HG03571 (cell line): ENCODE data around the gene RFWD3.

Experiments used
- ATAC-seq: cut with Tn5 transposase; IDR thresholded peaks from one replicate; pipeline ENCODE4 v1.9.1; 2021; ENCODE audit not compliant: unreplicated experiment

Gene RFWD3

GRCh38 chr16:74623839-74624235, 42.8 kb downstream of the RFWD3 start:
- ATAC-seq = no peak

DNA sequence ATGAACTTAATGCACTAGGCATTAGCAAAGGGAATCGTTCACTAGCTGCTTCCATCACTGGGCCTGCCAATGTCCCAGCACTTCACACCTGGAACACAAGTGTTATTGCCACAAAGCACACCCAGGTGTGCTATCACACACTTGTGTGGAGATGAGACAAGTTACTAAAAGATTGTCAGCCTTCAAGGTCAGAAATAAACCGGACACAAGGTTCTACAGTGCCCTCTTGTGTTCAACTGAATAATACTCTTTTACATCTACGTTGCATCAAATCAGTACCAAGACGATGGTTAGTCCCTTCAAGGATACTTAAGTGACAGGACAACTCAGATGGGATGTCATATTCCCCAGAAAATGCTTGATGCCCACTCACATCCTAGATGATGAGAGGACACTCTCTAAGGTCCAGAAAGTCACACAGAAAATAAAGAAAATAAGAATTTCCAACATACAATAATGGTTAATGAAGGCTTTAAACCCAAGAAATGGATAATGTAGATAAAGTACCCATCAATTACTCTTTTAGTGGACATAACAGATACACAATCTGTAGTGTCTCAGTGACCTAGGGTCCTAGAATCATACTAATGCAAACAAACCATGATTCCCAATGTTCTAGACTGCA, 43.4 kb downstream of the RFWD3 start:
- ATAC-seq = no peak

GRCh38 chr16:74622005-74622404, 44.7 kb downstream of the RFWD3 start:
- no peak for ATAC-seq

- ATAC-seq = no peak
These were observed 49.4 kb downstream of the RFWD3 start for GRCh38 chr16:74617206-74617788.

- no peak for ATAC-seq
These were observed 55.0 kb downstream of the RFWD3 start for GRCh38 chr16:74611721-74612120.

DNA sequence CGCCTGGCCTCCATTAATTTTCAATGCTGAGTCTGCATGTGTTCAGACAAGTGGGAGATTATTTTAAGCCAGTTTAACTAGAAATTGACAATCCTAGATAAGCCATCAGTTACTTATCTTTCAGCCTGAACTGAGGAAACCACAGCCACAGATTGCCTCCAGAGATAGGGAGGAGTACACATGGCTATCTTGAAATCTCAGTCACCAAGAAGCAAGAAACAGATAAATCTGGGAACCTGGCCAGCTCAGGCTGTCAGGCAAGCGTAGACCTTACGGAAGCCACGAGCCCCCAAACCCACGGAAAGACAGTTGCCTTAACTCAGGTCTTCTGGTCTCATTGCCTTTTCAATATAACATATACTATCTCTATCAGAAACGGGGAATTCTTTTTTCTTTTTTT, 57.7 kb downstream of the RFWD3 start:
- ATAC-seq = no peak

GRCh38 chr16:74608381-74608780, 58.3 kb downstream of the RFWD3 start:
- ATAC-seq = no peak

GRCh38 chr16:74607962-74608356, 58.7 kb downstream of the RFWD3 start:
- no peak for ATAC-seq

DNA sequence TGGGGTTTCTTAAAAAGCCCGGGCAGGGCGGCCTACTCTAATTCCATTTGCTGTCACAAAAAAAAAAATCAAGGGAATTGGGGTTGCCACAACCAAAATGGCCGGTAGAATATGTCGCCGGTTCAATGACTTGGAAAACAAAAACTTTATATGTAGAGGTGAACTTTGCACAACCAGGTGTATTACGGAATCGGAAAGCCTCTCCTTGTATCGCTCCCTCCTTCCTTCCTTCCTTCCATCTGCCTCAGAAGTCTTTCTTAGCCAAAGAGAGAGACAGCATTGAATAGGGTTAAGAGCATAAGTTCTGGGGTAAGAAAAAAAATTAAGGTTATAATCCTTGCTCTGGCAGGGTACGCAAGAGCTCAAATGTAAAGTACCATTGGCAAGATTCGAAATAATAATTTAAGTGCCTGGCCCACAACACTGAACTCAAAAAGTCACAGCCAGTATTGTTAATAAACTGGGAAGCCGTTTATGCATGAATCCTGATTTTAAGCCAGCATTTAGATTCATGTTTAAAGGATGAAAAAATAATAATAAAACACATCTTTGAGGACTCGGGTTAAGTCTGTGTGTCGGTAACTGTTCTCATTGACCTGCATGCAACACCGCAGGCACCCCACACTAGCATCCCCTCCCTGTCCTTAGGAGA, 59.2 kb downstream of the RFWD3 start:
- ATAC-seq = peak; percentile 28

GRCh38 chr16:74606521-74607309, 60.0 kb downstream of the RFWD3 start, which contains the start of gene GLG1:
Gene GLG1 (minus strand): TSS chr16:74607114. CDS start chr16:74607094, 20 bp downstream.
- peak; percentile 96 for ATAC-seq

- no peak for ATAC-seq
These were observed 60.7 kb downstream of the RFWD3 start for GRCh38 chr16:74605746-74606520.

DNA sequence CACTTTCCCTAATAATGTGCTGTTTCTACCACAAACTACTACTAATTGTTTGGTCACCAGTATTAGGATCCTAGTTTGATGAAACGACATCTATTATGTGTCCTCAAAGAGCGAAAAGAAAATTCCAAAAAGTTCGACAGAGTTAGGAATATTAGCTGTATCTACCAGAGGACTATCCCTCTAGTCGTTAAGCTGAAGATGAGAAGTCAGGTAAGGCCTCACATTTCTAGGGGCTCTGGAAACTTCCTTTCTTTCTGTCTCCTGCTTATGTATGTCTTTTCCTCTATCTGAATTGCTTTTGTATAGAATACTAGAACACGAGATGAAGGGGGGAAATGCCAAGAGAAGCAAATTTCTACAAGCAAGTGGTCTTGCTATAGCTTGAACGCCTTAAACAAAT, 61.3 kb downstream of the RFWD3 start:
- ATAC-seq = no peak

DNA sequence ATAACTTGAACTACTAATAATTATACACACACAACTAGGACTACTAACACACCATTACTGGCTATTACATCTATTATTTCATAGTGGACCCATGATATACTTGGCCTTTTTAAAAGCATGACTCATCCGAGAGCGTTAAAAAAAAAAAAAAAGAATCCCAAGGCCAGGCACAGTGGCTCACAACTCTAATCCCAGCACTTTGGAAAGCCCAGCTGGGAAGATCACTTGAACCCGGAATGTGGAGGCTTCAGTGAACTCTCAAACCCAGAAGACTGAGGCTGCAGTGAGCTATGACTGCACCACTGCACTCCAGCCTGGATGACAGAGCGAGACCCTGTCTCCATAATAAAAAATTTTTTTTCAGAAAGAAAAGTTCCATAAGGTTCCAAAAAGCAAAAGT, 62.8 kb downstream of the RFWD3 start:
- ATAC-seq = no peak

DNA sequence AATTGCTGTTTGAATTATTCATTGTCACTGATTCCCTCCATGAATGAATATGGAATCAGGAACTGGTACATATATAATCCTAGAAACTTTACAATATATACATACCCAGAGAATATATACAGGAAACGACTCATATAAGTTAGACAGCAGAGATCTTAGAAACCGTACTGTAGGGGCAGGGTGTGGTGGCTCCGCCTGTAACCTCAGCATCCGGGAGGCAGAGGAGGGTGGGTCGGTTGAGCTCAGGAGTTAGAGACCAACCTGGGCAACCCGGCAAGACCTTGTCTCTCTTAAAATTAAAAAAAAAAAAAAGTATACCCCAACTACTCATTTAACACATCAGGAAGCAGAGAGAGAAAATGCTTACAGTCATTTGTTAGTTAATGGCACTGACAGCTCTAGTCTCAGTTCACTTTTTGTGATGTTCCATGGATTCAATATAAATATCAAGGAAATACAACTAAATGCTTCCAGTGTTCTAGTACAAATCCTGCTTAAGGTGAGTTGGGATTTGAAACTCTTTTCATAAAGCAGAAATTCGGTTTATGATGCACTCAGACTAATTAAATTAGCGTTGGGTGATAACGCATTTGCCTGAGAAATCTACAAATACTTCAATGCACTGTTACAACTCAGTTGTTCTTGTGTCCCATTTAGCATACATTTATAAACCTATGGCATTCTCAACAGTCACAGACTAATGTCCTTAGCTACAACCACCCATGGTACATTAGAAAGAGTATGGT, 65.4 kb downstream of the RFWD3 start:
- peak; percentile 66 for ATAC-seq

DNA sequence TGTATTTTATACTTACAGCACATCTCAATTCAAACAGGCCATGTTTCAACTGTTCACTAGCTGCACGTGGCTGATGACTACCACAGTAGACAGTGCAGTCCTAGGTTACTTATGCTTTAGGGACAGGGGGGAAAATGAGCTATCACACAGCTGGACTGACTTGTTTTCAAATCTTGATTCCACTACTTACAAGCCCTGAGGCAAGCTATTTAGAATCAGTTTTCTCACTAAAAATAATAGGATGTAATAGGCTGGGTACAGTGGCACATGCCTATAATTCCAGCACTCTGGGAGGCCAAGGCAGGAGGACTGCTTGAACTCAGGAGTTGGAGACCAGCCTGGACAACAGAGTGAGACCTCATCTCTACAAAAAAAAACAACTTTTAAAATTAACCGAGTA, 70.1 kb downstream of the RFWD3 start:
- ATAC-seq = no peak

DNA sequence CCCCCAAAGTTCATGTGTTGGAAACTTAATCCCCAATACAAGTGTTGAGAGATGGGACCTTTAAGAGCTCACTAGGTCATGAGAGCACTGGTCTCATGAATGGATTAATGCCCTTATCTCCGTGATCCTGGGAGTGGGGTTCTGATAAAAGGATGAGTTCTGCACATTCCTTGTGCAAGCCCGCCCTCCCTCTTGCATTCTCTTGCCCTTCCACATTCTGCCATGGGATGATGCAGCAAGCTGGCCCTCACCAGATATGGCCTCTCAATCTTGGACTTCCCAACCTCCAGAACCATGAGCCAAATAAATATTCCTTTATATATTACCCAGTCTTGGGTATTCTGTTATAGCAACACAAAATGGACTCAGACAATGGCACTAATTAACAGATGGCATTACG, 73.8 kb downstream of the RFWD3 start:
- ATAC-seq = no peak

- no peak for ATAC-seq
These were observed 74.6 kb downstream of the RFWD3 start for GRCh38 chr16:74591876-74592650.

- ATAC-seq = no peak
These were observed 79.7 kb downstream of the RFWD3 start for GRCh38 chr16:74586948-74587347.

GRCh38 chr16:74585846-74586443, 80.7 kb downstream of the RFWD3 start:
- no peak for ATAC-seq
